ENCODE data around the gene HEG1.

The HEG1 gene

GRCh38 chr3:125069968-125070745 lies 14.4 kb upstream of the HEG1 start:
- no peak for DNase-seq (ENCODE audit: low read depth in 1 of 2, low spot score in 1 of 2)
- Histone ChIP-seq H3K27ac (replicated peaks) (no peak overlapping the region), H3K4me3 (replicated peaks; ENCODE audit: insufficient read depth, low read length) (no peak overlapping the region), H3K27me3 (ENCODE audit: insufficient read depth, poor library complexity, severe bottlenecking) (peaks cover 3% of the 10 kb centered on the region)
- TF ChIP-seq REST (IDR thresholded peaks at IDR 0.05; ENCODE audit: insufficient replicate concordance, low read depth) = no peak

GRCh38 chr3:125069452-125069851 lies 13.7 kb upstream of the HEG1 start:
- no peak overlapping the region for H3K27ac ChIP-seq (replicated peaks)
- no peak overlapping the region for H3K4me3 ChIP-seq (replicated peaks; ENCODE audit: insufficient read depth, low read length)
- H3K27me3 ChIP-seq (ENCODE audit: insufficient read depth, poor library complexity, severe bottlenecking) = peaks cover 3% of the 10 kb centered on the region
- no peak for DNase-seq (ENCODE audit: low read depth in 1 of 2, low spot score in 1 of 2)
- TF ChIP-seq CTCF (IDR thresholded peaks at IDR 0.05; ENCODE audit: insufficient read depth, low read length) (no peak), SPI1 (IDR thresholded peaks at IDR 0.05; ENCODE audit: borderline replicate concordance, low read depth) (no peak), REST (IDR thresholded peaks at IDR 0.05; ENCODE audit: insufficient replicate concordance, low read depth) (no peak), GABPA (IDR thresholded peaks at IDR 0.05; ENCODE audit: low read depth) (no peak), POLR2AphosphoS5 (IDR thresholded peaks at IDR 0.05; ENCODE audit: low read depth) (no peak)

- Histone ChIP-seq H3K27me3 (ENCODE audit: insufficient read depth, poor library complexity, severe bottlenecking) (peaks cover 3% of the 10 kb centered on the region), H3K27ac (replicated peaks) (no peak overlapping the region), H3K4me3 (replicated peaks; ENCODE audit: insufficient read depth, low read length) (no peak overlapping the region)
- DNase-seq (ENCODE audit: low read depth in 1 of 2, low spot score in 1 of 2) = no peak
- TF ChIP-seq REST (IDR thresholded peaks at IDR 0.05; ENCODE audit: insufficient replicate concordance, low read depth) (no peak), GABPA (IDR thresholded peaks at IDR 0.05; ENCODE audit: low read depth) (no peak), CTCF (IDR thresholded peaks at IDR 0.05; ENCODE audit: insufficient read depth, low read length) (no peak), POLR2AphosphoS5 (IDR thresholded peaks at IDR 0.05; ENCODE audit: low read depth) (no peak), SPI1 (IDR thresholded peaks at IDR 0.05; ENCODE audit: borderline replicate concordance, low read depth) (no peak)
Observed at GRCh38 chr3:125068265-125068664, 12.5 kb upstream of the HEG1 start.

Data from HL-60 (cell line).